ENCODE data around the gene MRPL53.
"Not testable (repeated sequence)": the region's sequence is repeated elsewhere in the genome, so short reads cannot be mapped to it uniquely, and the experiment has no call there.

The MRPL53 gene

GRCh38 chr2:74502147-74502719, 29.8 kb upstream of the MRPL53 start:
- no peak for DNase-seq (ENCODE audit: low read depth)

- no peak for DNase-seq (ENCODE audit: low read depth)
Observed at GRCh38 chr2:74501335-74502071, 29.0 kb upstream of the MRPL53 start.

- DNase-seq (ENCODE audit: low read depth) = no peak
Observed at GRCh38 chr2:74500578-74500946, 28.1 kb upstream of the MRPL53 start.

GRCh38 chr2:74499940-74500577, 27.6 kb upstream of the MRPL53 start:
- no peak for DNase-seq (ENCODE audit: low read depth)

GRCh38 chr2:74499267-74499939, 26.9 kb upstream of the MRPL53 start, which contains the start of gene LBX2:
Gene LBX2, minus strand, starts transcription at chr2:74499603. Its CDS starts 66 bp downstream, at chr2:74499537.
- no peak for DNase-seq (ENCODE audit: low read depth)

- no peak for DNase-seq (ENCODE audit: low read depth)
Observed at GRCh38 chr2:74498500-74499266, 26.2 kb upstream of the MRPL53 start.

GRCh38 chr2:74497777-74498499, 25.5 kb upstream of the MRPL53 start:
- no peak for DNase-seq (ENCODE audit: low read depth)

- no peak for DNase-seq (ENCODE audit: low read depth)
Observed at GRCh38 chr2:74496997-74497776, 24.7 kb upstream of the MRPL53 start.

- DNase-seq (ENCODE audit: low read depth) = no peak
Observed at GRCh38 chr2:74495440-74495839, 23.0 kb upstream of the MRPL53 start.

- DNase-seq (ENCODE audit: low read depth) = no peak
Observed at GRCh38 chr2:74493546-74493945, 21.1 kb upstream of the MRPL53 start.

GRCh38 chr2:74491648-74492544, 19.4 kb upstream of the MRPL53 start:
- no peak for DNase-seq (ENCODE audit: low read depth)

GRCh38 chr2:74489906-74490305, 17.4 kb upstream of the MRPL53 start:
- no peak for DNase-seq (ENCODE audit: low read depth)

- no peak for DNase-seq (ENCODE audit: low read depth)
Observed at GRCh38 chr2:74488643-74489481, 16.4 kb upstream of the MRPL53 start.

- no peak for DNase-seq (ENCODE audit: low read depth)
Observed at GRCh38 chr2:74486141-74486540, 13.7 kb upstream of the MRPL53 start.

- DNase-seq (ENCODE audit: low read depth) = not testable (repeated sequence)
Observed at GRCh38 chr2:74483675-74484164, 11.2 kb upstream of the MRPL53 start.

GRCh38 chr2:74482801-74483674, 10.6 kb upstream of the MRPL53 start, which contains the start of the genes CCDC142 and TTC31:
Gene CCDC142, minus strand, starts transcription at chr2:74482998. Its CDS starts 161 bp downstream, at chr2:74482837.
Gene TTC31, plus strand, starts transcription at chr2:74483081. Its CDS starts 15 bp downstream, at chr2:74483096.
- peak; percentile 93 for DNase-seq (ENCODE audit: low read depth)

All from fibroblast of gingiva (primary cell).